ENCODE data around the gene PIAS2.

DNA sequence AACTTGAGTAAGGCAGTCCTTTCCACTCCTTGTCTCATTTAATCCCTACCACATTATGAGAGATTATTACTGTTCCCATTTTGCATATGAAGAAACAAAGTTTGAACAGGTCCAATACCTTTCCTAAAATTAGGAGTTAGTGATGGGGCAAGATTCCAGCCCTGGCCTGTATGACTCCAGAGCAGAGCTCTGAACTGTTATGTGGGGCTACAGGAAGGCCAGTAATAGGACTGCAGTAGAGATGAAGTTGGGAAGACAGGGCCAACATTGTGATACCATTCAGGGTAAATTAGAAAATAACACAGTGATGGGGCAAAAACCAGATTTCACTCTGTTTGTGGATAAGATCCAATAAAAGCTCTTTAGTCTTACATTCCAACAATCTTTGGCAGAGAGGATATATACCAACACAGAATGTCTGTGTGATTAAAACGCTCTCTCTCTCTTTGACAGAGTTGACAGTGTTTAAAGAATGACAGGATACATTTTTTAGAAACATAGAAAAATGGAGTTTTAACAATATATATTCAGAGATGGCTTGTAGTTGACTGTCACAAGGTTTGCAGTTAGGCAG, 22.8 kb upstream of the PIAS2 start:
- TF ChIP-seq CTCF (IDR thresholded peaks at IDR 0.05 in 8 of 11, conservative IDR thresholded peaks at IDR 0.05 in 3 of 11) (no peak), POLR2AphosphoS5 (IDR thresholded peaks at IDR 0.05) (no peak), POLR2A (IDR thresholded peaks at IDR 0.05) (no peak)
